ENCODE results near the gene TUBA4B.

Gene TUBA4B

GRCh38 chr2:219249203-219249980 lies 3.7 kb upstream of the TUBA4B start:
- TF ChIP-seq, protein P1, sequence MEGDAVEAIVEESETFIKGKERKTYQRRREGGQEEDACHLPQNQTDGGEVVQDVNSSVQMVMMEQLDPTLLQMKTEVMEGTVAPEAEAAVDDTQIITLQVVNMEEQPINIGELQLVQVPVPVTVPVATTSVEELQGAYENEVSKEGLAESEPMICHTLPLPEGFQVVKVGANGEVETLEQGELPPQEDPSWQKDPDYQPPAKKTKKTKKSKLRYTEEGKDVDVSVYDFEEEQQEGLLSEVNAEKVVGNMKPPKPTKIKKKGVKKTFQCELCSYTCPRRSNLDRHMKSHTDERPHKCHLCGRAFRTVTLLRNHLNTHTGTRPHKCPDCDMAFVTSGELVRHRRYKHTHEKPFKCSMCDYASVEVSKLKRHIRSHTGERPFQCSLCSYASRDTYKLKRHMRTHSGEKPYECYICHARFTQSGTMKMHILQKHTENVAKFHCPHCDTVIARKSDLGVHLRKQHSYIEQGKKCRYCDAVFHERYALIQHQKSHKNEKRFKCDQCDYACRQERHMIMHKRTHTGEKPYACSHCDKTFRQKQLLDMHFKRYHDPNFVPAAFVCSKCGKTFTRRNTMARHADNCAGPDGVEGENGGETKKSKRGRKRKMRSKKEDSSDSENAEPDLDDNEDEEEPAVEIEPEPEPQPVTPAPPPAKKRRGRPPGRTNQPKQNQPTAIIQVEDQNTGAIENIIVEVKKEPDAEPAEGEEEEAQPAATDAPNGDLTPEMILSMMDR (IDR thresholded peaks at IDR 0.05; ENCODE audit: low read depth, low read length, missing control alignments) = no peak
- no peak overlapping the region for H3K4me3 ChIP-seq (replicated peaks; ENCODE audit: low read depth, low read length)
- DNase-seq (ENCODE audit: extremely low read depth, low read depth) = peak; percentile 30

DNA sequence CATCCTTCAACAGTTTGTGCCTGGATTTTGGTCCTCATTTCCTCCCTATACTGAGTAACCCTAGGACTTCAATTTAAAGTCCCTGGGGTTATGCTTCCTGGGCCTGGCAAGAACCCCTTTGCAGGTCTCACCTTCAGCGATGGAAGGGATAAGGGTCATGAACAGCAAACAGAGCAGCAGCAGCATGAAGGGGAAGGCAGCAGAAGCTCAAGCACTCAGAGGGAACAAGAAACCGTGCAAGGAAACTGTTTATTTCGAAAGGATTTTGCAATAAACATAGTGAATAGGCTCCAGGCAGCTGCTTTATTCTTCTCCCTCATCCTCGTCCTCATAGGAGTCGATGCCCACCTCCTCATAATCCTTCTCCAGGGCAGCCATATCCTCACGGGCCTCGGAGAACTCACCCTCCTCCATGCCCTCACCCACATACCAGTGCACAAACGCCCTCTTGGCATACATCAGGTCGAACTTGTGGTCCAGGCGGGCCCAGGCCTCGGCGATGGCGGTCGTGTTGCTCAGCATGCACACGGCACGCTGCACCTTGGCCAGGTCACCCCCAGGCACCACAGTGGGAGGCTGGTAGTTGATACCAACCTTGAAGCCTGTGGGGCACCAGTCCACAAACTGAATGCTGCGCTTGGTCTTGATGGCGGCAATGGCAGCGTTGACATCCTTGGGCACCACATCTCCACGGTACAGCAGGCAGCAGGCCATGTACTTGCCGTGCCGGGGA lies 2.8 kb upstream of the TUBA4B start:
- TF ChIP-seq, protein P1 (IDR thresholded peaks at IDR 0.05; ENCODE audit: low read depth, low read length, missing control alignments) = no peak
- no peak overlapping the region for H3K4me3 ChIP-seq (replicated peaks; ENCODE audit: low read depth, low read length)
- no peak for DNase-seq (ENCODE audit: extremely low read depth, low read depth)

DNA sequence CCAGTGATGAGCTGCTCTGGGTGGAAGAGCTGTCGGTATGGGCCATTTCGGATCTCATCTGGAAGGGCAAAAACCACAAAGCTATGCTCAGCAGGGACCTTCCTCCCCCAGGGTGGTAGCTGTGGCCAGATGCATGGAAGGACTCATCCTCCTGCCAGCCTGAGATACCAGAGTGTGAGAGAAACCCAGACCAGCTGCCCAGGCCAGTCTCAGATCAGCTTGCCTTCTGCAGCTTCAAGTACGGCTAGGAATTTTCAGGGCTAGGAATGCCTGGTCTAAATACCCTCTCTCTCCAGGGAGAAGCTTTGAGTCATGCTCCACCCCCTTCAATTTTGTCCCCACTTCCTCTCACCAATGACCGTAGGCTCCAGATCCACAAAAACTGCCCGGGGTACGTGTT lies 1.4 kb upstream of the TUBA4B start:
- DNase-seq (ENCODE audit: extremely low read depth, low read depth) = no peak
- no peak overlapping the region for H3K4me3 ChIP-seq (replicated peaks; ENCODE audit: low read depth, low read length)
- TF ChIP-seq, protein P1 (IDR thresholded peaks at IDR 0.05; ENCODE audit: low read depth, low read length, missing control alignments) = no peak

- TF ChIP-seq, protein P1 (IDR thresholded peaks at IDR 0.05; ENCODE audit: low read depth, low read length, missing control alignments) = no peak
- peak overlapping the region; percentile 48 for H3K4me3 ChIP-seq (replicated peaks; ENCODE audit: low read depth, low read length)
- DNase-seq (ENCODE audit: extremely low read depth, low read depth) = no peak
These were observed 959 bp upstream of the TUBA4B start for GRCh38 chr2:219252084-219252483.

- no peak for DNase-seq (ENCODE audit: extremely low read depth, low read depth)
- H3K4me3 ChIP-seq (replicated peaks; ENCODE audit: low read depth, low read length) = peak overlapping the region; percentile 48
- TF ChIP-seq, protein P1 (IDR thresholded peaks at IDR 0.05; ENCODE audit: low read depth, low read length, missing control alignments) = no peak
These were observed 508 bp upstream of the TUBA4B start for GRCh38 chr2:219252570-219252899.

DNA sequence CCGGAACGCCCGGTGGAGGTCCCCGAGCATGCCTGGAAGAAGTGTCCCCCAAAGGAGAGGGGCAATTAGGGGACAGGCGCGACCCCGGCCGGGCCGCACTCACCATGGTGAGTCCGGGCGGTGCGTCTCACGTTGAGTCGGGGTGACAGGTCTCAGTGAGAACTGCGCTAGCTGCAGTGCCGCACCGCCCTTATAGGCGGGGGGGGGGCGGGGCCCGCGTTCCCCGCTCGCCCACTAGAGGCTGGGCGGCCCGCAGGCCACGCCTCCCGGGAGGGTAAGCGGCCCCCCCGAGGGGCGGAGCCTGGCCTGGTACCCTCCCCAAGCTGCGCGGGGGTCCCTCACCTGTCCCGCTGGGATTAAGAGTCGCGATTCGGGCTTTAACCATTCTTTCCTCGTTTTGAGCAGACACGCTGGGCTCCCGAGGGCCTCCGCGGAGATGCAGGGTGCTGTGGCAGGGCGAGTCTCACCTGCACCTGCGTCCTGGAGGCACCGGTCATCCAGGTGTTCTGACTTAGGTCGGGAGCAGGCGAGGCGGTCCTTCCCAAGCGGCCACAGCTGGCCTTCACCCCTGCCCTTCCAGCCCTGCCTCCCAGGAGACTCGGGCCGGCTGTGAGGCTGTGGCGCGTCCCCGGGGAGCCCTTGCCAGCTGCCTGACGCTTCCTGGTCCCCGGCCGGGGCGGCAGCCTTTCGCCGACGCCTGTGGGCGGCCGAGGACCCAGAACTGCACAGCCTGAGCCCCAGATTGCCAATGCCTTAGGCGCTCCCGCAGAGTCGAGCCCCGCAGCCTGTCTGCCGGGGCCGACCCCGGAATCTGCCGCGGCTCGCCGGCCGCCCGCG lies 928 bp downstream of the TUBA4B start, which contains the start of gene TUBA4A:
TSS of gene TUBA4A (minus strand) at position 166 of the 837 bp plus-strand sequence. CDS start at position 106, 60 bp downstream.
- DNase-seq (ENCODE audit: extremely low read depth, low read depth) = no peak
- H3K4me3 ChIP-seq (replicated peaks; ENCODE audit: low read depth, low read length) = peak within 1 kb of the TSS; percentile 48
- TF ChIP-seq, protein P1 (IDR thresholded peaks at IDR 0.05; ENCODE audit: low read depth, low read length, missing control alignments) = no peak

All from HFF-Myc (cell line).